Measurements from ENCODE around the gene EYS.

Gene EYS

GRCh38 chr6:65071480-65071879 lies 635.5 kb downstream of the EYS start:
- DNase-seq (ENCODE audit: low read depth), result no peak
- TF ChIP-seq MAX (IDR thresholded peaks at IDR 0.05; ENCODE audit: low read depth, low read length) (no peak), CTCF (IDR thresholded peaks at IDR 0.05; ENCODE audit: low read depth, low read length) (no peak), MYC (IDR thresholded peaks at IDR 0.05; ENCODE audit: low read depth, low read length) (no peak), POLR2A (IDR thresholded peaks at IDR 0.05; ENCODE audit: extremely low read depth, insufficient read length) (no peak)
- H3K4me3 ChIP-seq (ENCODE audit: low read depth, low read length), result no peak overlapping the region

DNA sequence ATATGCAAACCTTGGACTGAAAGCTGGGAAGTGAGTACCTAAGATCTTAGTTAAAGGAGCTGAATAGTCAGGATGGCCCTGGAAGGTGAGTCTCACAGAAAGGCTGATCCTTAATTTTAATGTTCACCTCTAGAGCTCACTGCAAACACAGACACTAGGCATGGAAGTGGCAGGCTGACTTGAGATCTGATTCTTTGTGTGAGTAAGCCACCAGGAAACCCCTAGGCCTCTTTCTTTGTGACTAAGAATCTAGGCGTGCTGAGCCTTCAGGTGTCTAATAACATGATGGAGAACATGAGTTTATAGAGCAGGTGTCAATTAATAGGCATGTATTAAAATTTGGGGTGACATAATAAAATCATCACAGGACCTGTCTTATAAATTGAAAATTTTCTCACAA lies 642.2 kb downstream of the EYS start:
- TF ChIP-seq MAX (IDR thresholded peaks at IDR 0.05; ENCODE audit: low read depth, low read length) (no peak), MYC (IDR thresholded peaks at IDR 0.05; ENCODE audit: low read depth, low read length) (no peak), CTCF (IDR thresholded peaks at IDR 0.05; ENCODE audit: low read depth, low read length) (no peak), POLR2A (IDR thresholded peaks at IDR 0.05; ENCODE audit: extremely low read depth, insufficient read length) (no peak)
- H3K4me3 ChIP-seq (ENCODE audit: low read depth, low read length), result no peak overlapping the region

GRCh38 chr6:65059568-65059967 lies 647.5 kb downstream of the EYS start:
- DNase-seq (ENCODE audit: low read depth), result no peak
- TF ChIP-seq MYC (IDR thresholded peaks at IDR 0.05; ENCODE audit: low read depth, low read length) (no peak), CTCF (IDR thresholded peaks at IDR 0.05; ENCODE audit: low read depth, low read length) (no peak), POLR2A (IDR thresholded peaks at IDR 0.05; ENCODE audit: extremely low read depth, insufficient read length) (no peak), MAX (IDR thresholded peaks at IDR 0.05; ENCODE audit: low read depth, low read length) (no peak)

More for the DNA sequence above, 642.2 kb downstream of the EYS start:
- no peak for DNase-seq (ENCODE audit: low read depth)

DNA sequence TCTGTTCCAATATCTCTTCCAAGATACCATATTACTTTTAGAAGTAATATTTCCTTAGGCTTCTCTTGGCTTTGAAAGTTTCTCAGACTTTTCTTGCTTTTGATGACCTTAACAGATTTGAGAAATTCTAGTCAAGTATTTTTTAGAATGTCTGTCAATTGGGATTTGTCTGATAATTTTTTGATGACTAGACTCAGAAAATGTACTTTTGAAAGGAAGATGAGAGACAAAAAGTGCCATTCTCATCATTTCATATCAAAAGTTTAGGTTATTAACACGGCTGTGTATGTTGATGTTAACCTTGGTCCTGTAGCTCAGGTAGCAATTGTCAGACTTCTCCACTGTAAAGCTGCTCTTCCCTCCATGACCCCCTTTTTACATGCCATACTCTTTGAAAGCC lies 651.5 kb downstream of the EYS start:
- TF ChIP-seq MAX (IDR thresholded peaks at IDR 0.05; ENCODE audit: low read depth, low read length) (no peak), MYC (IDR thresholded peaks at IDR 0.05; ENCODE audit: low read depth, low read length) (no peak), POLR2A (IDR thresholded peaks at IDR 0.05; ENCODE audit: extremely low read depth, insufficient read length) (no peak), CTCF (IDR thresholded peaks at IDR 0.05; ENCODE audit: low read depth, low read length) (no peak)
- no peak overlapping the region for H3K4me3 ChIP-seq (ENCODE audit: low read depth, low read length)
- no peak for DNase-seq (ENCODE audit: low read depth)

More at GRCh38 chr6:65059568-65059967, 647.5 kb downstream of the EYS start:
- no peak overlapping the region for H3K4me3 ChIP-seq (ENCODE audit: low read depth, low read length)

DNA sequence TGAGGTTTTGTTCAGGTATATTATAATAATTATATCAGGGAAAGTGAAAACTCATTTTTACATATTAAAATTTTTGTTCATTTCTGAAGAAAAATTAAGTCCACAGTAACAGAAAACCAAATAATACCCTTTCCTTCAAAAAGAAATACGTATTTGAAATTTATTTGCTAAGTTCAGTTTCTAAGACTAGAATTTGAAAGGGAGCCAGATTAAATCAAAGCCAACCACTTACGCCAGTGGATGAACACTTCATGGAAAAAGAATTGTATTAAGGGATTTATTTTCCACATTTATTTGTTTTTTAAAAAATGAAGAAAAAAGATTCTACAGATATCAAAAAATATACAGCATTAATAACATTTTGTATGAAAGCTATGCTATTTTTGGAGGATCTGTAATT lies 654.4 kb downstream of the EYS start:
- DNase-seq (ENCODE audit: low read depth), result no peak
- no peak for TF ChIP-seq MYC (IDR thresholded peaks at IDR 0.05; ENCODE audit: low read depth, low read length)
- TF ChIP-seq CTCF (IDR thresholded peaks at IDR 0.05; ENCODE audit: low read depth, low read length), result no peak
- no peak for TF ChIP-seq POLR2A (IDR thresholded peaks at IDR 0.05; ENCODE audit: extremely low read depth, insufficient read length)
- no peak for TF ChIP-seq MAX (IDR thresholded peaks at IDR 0.05; ENCODE audit: low read depth, low read length)
- no peak overlapping the region for H3K4me3 ChIP-seq (ENCODE audit: low read depth, low read length)

- no peak overlapping the region for H3K4me3 ChIP-seq (ENCODE audit: low read depth, low read length)
- no peak for DNase-seq (ENCODE audit: low read depth)
- TF ChIP-seq MYC (IDR thresholded peaks at IDR 0.05; ENCODE audit: low read depth, low read length) (no peak), CTCF (IDR thresholded peaks at IDR 0.05; ENCODE audit: low read depth, low read length) (no peak), MAX (IDR thresholded peaks at IDR 0.05; ENCODE audit: low read depth, low read length) (no peak), POLR2A (IDR thresholded peaks at IDR 0.05; ENCODE audit: extremely low read depth, insufficient read length) (no peak)
Observed at GRCh38 chr6:65045801-65046200, 661.2 kb downstream of the EYS start.
